AG04449 (cell line): Measurements from ENCODE around the gene HOXA6.

ENCODE experiments used
- CTCF ChIA-PET: fragments of 350-600 bp; formaldehyde crosslinking; extraction: SDS; loops from one replicate; lab custom pipeline; 2021; ENCODE audit warnings: antibody characterized with exemption; lab: Yijun Ruan, JAX
- POLR2A ChIA-PET: fragments of 400-600, 350-600 bp; formaldehyde crosslinking; extraction: SDS; loops from one replicate; lab custom pipeline; 2020; ENCODE audit warnings: antibody characterized with exemption, inconsistent platforms; lab: Yijun Ruan, JAX
- DNase-seq: peaks from one replicate; pipeline ENCODE4 v3.0.0-alpha.2; 2010; ENCODE audit warnings: low read depth, low spot score
- H3K4me3 ChIP-seq: 2 replicates; pipeline ENCODE4 v1.5.1; 2011; ENCODE audit warnings: low read depth, mild to moderate bottlenecking, control low read depth, low read length
- CTCF ChIP-seq: IDR thresholded peaks from one replicate; pipeline ENCODE4 v1.5.1; 2011; ENCODE audit warnings: mild to moderate bottlenecking, moderate library complexity, low read length, control low read depth, inconsistent platforms; ENCODE audit not compliant: insufficient read depth; ENCODE audit errors: missing control alignments

Gene HOXA6

DNA sequence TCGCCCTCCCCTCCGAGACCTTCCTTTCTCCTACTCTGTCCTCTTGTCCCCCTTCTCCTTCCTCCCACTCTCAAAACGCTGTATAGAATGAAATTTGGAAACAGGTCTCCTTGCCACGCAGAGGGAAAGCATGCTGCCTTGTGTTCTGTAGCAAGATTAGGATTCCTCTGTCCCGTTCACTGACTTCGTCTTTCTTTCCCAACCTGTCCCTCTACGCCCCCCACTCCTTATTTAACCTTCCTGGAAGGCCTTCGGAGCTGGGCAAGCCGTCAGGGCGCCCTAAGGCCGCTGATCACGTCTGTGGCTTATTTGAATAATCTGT, 16.4 kb upstream of the HOXA6 start:
- CTCF ChIA-PET = interaction anchor here (1.0 to 6.8 kb wide), 5 partner anchors 12 to 795 kb away, joined by 3 to 117 read pairs (median 26); partner anchors contain the start of genes HOXA10 and HOXA5
- POLR2A ChIA-PET = interaction anchor here (1.0 to 2.8 kb wide), 2 partner anchors 9 to 15 kb away, joined by 3 to 10 read pairs; no protein-coding TSS in a partner anchor
- DNase-seq = no peak
- no peak for TF ChIP-seq CTCF
- peak overlapping the region; percentile 75 for H3K4me3 ChIP-seq

DNA sequence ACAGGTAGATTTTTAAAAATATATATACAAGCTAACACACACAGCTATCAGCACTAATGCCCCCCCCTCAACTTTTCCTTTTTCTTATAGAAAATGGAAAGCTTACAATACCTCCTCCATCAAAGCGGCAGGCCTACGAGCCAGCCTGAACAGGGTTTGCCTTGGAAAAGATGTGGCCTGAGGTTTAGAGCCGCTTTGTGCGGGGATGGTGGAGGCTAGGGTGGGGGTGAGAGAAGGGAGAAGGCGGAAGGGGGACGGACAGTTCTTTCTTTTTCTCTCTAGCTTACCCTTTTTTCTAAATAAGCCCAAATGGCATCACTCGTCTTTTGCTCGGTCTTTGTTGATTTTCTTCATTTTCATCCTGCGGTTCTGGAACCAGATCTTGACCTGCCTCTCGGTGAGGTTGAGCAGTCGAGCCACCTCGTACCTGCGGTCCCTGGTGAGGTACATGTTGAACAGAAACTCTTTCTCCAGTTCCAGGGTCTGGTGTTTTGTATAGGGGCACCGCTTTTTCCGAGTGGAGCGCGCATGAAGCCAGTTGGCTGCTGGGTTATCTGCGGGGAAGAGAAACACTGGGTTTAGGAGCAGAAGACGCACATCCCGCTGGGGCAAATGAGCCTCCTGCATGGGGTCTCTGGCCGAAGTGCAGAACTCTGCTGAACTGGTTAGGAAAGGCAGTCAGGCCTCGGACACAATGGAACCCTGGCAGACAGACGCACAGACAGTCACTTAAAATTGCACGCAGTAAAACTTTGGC, 15.9 kb upstream of the HOXA6 start:
- CTCF ChIA-PET = interaction anchor here (0.7 to 6.8 kb wide), 16 partner anchors 10 to 1269 kb away, joined by 3 to 117 read pairs (median 21); partner anchors contain the start of genes HOXA10, HOXA3 and HOXA5
- H3K4me3 ChIP-seq = peak overlapping the region; percentile 75
- no peak for DNase-seq
- POLR2A ChIA-PET = interaction anchor here (0.8 to 3.5 kb wide), 5 partner anchors 9 to 19 kb away, joined by 3 to 33 read pairs (median 4); partner anchors contain the start of genes HOXA10 and HOXA3
- TF ChIP-seq CTCF = no peak

DNA sequence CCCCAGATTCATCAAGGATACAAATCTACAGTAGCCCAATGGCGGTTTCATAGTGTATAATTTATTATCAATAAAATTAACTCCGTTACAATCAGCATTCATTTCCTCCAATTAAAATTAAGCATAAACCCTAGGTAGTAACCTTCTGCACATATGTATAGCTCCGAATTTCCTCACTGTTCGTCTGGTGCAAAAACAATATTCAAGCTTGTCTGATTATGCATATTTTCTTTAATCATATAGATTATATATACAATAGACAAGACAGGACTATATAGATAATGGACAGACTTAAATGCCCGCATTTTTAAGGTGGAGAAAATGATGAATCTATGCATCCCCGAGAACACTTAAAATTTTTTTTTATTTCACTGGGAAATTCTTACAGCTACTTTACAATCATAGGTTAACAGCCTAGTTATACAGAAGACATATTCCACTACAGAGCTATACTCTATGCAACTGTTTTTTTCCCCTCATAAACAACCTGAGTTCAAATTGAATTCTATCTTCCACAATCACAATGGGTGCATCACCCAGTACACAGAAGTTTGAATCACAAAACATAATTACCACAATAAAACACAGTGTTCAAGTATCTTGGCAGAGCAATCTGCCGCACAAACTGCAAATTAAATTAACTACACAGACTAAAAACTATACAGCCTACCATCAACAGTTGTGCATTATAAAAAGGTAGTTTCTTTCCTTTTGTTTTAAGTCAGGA, 15.2 kb upstream of the HOXA6 start:
- peak overlapping the region; percentile 75 for H3K4me3 ChIP-seq
- CTCF ChIA-PET = interaction anchor here (0.7 to 6.8 kb wide), 19 partner anchors 9 to 1268 kb away, joined by 3 to 117 read pairs (median 16); partner anchors contain the start of genes HOXA1, HOXA10, HOXA3 and HOXA5
- POLR2A ChIA-PET = interaction anchor here (0.8 to 3.5 kb wide), 5 partner anchors 11 to 1306 kb away, joined by 3 to 33 read pairs (median 5); partner anchors contain the start of genes HOXA10 and HOXA3
- TF ChIP-seq CTCF = no peak
- DNase-seq = no peak

DNA sequence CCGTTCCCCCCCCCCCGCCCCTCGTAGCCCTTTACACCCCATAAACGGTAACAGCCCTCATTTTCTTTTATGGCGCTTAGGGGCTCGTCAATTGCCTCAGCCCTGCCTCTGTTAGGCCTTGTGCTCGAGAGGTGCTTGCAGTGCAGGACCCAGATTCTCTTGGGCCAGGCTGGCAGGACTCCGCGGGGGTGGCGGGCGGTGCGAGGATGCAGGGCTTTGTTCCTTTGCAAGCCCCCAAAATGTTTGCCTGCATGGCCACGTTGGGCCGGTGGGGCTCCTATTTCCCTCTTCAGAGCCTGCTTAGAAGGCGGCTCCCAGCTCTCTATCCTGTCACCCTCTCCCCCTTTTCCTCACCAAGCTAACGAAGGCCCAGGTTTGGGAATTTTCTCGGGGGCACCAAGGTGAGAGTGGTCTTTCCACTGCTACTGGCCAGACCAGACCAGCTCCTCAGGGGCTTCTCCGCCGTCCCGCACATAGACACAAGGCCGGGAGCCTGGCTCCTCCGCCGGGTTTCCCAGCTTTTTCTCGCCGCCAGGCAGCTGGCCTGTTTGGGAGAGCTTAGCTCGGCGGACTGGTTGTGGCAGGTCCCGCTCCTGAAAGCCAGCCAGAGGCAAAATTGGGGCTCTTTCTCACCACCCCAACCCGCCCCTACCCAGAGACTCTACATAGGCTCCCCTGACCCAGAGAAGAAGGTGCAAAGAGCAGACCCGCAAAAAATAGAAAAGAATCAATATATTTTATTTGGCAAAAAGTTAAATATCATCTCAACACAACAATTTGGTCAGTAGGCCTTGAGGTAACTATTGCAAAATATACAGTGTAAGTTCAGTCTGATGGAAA, 14.4 kb upstream of the HOXA6 start:
- ChIA-PET POLR2A (interaction anchor here (1.1 to 3.5 kb wide), 5 partner anchors 12 to 1306 kb away, joined by 3 to 33 read pairs (median 5); partner anchors contain the start of gene HOXA10), CTCF (interaction anchor here (1.0 to 6.8 kb wide), 26 partner anchors 8 to 1308 kb away, joined by 3 to 117 read pairs (median 10); partner anchors contain the start of genes HOXA1, HOXA10, HOXA3 and HOXA4)
- no peak for DNase-seq
- H3K4me3 ChIP-seq = peak overlapping the region; percentile 75
- no peak for TF ChIP-seq CTCF

DNA sequence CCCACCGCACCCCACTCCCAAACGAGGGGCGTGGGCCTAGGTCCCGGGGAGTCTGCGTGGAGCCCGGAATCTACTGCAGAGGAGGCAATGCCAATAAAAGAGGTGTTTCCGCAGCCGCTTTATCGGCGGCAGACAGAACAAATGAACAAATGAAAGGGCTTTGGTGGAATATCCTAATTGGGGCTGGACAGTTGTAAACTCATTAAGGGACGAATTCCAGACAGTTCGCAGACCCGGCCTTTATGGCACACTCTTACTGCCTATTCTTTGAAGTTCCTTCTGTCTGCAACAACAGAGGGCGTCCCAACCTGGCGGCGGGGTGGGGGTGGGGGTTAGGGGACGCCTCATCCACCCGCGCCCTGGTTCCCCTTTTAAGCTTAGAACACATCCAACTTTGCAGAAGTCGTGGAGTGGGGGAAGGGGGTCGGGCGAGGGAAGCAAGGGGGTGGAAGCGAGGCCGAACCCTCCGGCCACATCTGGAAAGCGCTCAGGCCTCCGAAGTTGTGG, 13.7 kb upstream of the HOXA6 start:
- POLR2A ChIA-PET = interaction anchor here (0.8 to 3.5 kb wide), 7 partner anchors 10 to 1306 kb away, joined by 3 to 33 read pairs (median 5); partner anchors contain the start of gene HOXA10
- DNase-seq = no peak
- TF ChIP-seq CTCF = no peak
- H3K4me3 ChIP-seq = peak overlapping the region; percentile 75
- CTCF ChIA-PET = interaction anchor here (0.6 to 6.8 kb wide), 28 partner anchors 9 to 1307 kb away, joined by 3 to 117 read pairs (median 8); partner anchors contain the start of genes HOXA1, HOXA10, HOXA3 and HOXA4
